AG09309 (cell line): Measurements from ENCODE around the gene BAIAP2L1.

Experiments
- DNase-seq: peaks from one replicate; pipeline ENCODE4 v3.0.0-alpha.2; 2010; ENCODE audit warnings: low read depth
- H3K4me3 ChIP-seq: 2 replicates; pipeline ENCODE4 v1.5.1; 2011; ENCODE audit warnings: mild to moderate bottlenecking, low read depth, low read length, moderate library complexity; ENCODE audit not compliant: control insufficient read depth
- CTCF ChIP-seq: IDR thresholded peaks from 2 replicates; pipeline ENCODE4 v1.5.1; 2011; ENCODE audit warnings: mild to moderate bottlenecking, low read depth, low read length, inconsistent platforms; ENCODE audit not compliant: insufficient read depth, control insufficient read depth; ENCODE audit errors: missing control alignments

Gene BAIAP2L1

GRCh38 chr7:98315318-98315993 is 85.4 kb downstream of the BAIAP2L1 start:
- TF ChIP-seq CTCF, result no peak
- DNase-seq, result no peak
- H3K4me3 ChIP-seq, result no peak overlapping the region

GRCh38 chr7:98314469-98314868 is 86.4 kb downstream of the BAIAP2L1 start:
- no peak overlapping the region for H3K4me3 ChIP-seq
- DNase-seq, result no peak
- no peak for TF ChIP-seq CTCF

- TF ChIP-seq CTCF, result no peak
- no peak overlapping the region for H3K4me3 ChIP-seq
- no peak for DNase-seq
Measured at GRCh38 chr7:98312201-98312600, 88.7 kb downstream of the BAIAP2L1 start.

DNA sequence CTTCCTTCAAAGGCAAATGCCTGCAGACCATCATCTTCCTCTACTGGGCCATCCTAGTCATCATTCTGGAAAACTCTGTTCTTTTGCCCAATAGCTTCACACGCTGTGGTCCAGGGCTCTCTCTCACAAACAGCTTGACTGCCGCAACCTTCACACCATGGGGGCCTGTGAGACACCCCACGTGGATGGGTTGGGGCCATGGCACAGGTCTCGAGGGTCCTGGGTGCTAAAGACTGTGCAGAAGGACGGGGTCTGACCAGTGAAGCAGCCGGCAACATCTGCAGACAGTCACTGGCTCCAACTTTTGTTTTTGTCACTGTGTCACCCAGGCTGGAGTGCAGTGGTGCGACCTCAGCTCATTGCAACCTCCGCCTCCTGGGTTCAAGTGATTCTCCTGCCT is 91.3 kb downstream of the BAIAP2L1 start:
- no peak overlapping the region for H3K4me3 ChIP-seq
- TF ChIP-seq CTCF, result no peak
- DNase-seq, result no peak

DNA sequence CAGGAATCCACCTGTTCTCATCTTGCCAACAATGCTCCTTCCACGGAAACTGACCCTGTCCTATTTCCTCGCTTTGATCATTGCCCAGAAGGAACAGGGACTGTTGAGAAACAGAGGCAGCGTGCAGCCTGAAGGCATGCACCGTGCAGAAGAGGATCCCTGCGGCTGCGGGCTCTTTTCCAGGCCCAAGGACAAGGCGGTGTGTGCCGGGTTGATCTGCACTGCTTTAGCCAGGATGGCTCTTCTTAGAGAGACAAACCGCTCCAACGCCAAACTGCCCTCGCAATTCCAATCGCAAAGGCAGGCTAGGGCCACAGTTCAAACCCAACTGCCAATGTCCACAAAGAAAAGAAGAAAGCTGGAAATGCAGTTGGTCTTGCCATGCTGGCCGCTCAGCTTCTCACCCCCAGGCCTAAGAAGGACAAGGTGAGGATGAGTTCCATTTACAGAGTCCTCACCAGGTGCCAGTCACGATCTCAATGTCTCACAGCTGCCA is 92.9 kb downstream of the BAIAP2L1 start:
- H3K4me3 ChIP-seq, result no peak overlapping the region
- no peak for DNase-seq
- TF ChIP-seq CTCF, result no peak

GRCh38 chr7:98305951-98306535 is 94.8 kb downstream of the BAIAP2L1 start:
- no peak for DNase-seq
- H3K4me3 ChIP-seq, result no peak overlapping the region
- no peak for TF ChIP-seq CTCF
